Epithelial cell of prostate (primary cell): ENCODE results near the gene MMAB.
"Not testable (repeated sequence)": the region's sequence is repeated elsewhere in the genome, so short reads cannot be mapped to it uniquely, and the experiment has no call there.

Experiments
- DNase-seq: peaks from one replicate; pipeline ENCODE4 v3.0.0-alpha.2; 2011; ENCODE audit warnings: low read depth, low spot score
- H3K27ac ChIP-seq: fragments of 450-650 bp; 2 replicates; pipeline ENCODE4 v1.5.1; 2017; ENCODE audit warnings: mild to moderate bottlenecking

Gene MMAB

GRCh38 chr12:109604132-109604585 is 30.9 kb upstream of the MMAB start:
- no peak overlapping the region for H3K27ac ChIP-seq
- no peak for DNase-seq

- H3K27ac ChIP-seq, DNase-seq: not testable (repeated sequence)
These were observed 28.8 kb upstream of the MMAB start for GRCh38 chr12:109602132-109602531.

DNA sequence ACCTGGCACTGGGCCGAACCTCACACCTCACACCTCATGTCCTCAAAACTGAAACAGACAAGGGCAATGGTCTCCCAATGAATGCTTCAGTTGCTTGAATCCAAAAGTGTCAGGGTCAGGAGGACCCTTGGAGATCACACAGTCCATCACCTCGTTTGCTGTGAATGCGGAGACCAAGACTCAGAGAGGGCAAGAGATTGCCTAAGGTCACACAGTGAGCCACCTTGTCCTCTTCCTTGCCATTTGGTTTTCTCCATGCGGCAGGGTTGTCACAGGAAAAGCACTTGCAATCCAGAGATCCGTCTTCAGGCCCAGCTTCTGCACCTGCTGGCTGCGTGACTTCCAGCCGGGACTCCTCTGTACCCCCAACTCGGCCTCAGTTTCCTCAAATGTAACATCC is 28.3 kb upstream of the MMAB start:
- no peak for DNase-seq
- no peak overlapping the region for H3K27ac ChIP-seq

GRCh38 chr12:109600995-109601394 is 27.7 kb upstream of the MMAB start:
- no peak for DNase-seq
- H3K27ac ChIP-seq: no peak overlapping the region

DNA sequence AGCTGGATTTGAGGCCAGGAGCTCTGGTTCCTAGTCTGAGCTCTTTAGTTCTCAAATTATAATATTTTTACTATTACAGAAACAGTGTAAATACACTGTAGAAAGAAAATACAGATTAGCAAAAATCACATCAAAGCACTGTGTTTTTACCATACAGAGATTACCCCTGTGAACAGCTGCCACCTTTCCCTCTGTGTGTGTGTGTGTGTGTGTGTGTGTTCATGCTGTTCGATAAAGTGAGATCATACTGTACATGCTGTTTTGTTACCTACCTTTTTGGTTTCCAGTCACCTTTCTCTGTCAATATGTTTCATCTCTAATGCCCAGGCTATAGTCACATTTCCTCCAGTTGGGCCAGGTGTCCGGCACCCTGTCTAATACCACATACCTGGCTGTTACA is 27.2 kb upstream of the MMAB start:
- no peak overlapping the region for H3K27ac ChIP-seq
- DNase-seq: no peak

GRCh38 chr12:109599087-109599486 is 25.8 kb upstream of the MMAB start:
- no peak for DNase-seq
- H3K27ac ChIP-seq: no peak overlapping the region

- H3K27ac ChIP-seq: no peak overlapping the region
- DNase-seq: no peak
These were observed 25.1 kb upstream of the MMAB start for GRCh38 chr12:109598428-109598854.

- no peak for DNase-seq
- H3K27ac ChIP-seq: no peak overlapping the region
These were observed 24.6 kb upstream of the MMAB start for GRCh38 chr12:109597795-109598427.

DNA sequence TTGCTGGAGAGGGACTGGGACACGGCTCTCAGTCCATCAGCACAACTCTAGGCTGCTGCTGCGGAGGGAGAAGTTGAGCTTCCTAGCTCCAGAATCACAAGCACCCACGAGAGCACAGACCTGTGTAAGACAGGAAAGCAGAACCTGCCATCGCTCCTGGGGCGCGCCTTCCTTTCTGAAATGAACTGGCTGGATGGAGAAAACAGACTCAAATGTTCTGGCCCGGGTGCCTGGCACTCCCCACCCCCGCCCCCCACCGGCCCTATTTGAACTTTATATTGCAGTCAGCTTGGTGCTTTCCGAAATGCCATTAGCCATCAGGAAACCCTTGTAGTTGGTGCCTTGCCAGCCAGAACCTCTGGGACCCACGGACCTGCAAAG is 24.1 kb upstream of the MMAB start:
- no peak overlapping the region for H3K27ac ChIP-seq
- no peak for DNase-seq

- no peak for DNase-seq
- H3K27ac ChIP-seq: no peak overlapping the region
These were observed 23.3 kb upstream of the MMAB start for GRCh38 chr12:109596418-109597244.

- no peak for DNase-seq
- H3K27ac ChIP-seq: no peak overlapping the region
These were observed 22.1 kb upstream of the MMAB start for GRCh38 chr12:109595321-109595902.

DNA sequence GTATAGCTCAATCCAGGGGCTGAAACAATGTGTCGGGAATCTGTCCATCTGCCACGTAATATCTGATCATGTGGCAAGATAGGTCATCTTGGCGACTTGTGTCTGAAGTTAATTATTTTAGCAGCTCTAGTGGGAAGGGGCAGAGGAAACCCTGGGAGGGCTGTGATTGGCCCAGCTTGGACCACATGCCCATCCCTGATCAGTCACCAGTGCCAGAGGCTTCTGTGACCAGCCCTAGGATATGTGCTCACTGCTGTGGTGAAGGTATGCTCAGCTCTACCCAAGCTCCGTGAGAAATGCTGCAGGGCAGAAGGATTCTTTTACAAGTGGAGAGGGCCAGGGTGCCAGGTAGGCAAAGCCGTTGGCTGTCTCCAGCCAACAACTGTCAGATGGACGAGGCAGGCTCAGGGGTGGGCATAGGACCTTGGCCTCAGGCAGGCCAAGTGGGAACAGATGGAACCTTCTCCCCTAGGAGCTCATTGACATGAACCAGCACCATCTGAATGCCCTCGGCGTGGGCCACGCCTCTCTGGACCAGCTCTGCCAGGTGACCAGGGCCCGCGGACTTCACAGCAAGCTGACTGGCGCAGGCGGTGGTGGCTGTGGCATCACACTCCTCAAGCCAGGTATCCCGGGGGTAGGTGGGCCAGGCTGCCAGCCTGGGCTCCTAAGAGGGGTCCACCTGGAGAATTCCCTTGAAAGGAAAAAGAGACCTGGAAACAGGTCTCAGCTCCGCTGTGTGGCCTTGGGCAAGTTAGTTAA is 21.4 kb upstream of the MMAB start:
- no peak overlapping the region for H3K27ac ChIP-seq
- no peak for DNase-seq

DNA sequence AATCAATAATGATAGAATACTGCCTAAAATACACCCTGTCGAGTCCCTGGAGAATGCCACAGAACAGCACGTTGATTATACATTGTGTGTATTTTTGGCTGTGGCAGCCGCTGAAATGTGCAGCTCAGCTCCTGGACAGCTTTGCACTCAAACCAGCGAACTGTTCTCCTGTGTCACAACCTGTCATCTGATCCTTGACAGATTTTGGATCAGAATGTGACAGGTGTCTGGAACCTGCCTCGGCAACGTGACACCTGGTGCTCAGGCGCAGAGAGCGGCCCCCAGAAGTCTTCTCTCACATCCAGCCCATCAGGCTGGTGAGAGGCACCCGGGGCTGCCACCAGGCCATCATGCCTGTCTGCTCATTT is 19.6 kb upstream of the MMAB start:
- no peak overlapping the region for H3K27ac ChIP-seq
- DNase-seq: no peak

DNA sequence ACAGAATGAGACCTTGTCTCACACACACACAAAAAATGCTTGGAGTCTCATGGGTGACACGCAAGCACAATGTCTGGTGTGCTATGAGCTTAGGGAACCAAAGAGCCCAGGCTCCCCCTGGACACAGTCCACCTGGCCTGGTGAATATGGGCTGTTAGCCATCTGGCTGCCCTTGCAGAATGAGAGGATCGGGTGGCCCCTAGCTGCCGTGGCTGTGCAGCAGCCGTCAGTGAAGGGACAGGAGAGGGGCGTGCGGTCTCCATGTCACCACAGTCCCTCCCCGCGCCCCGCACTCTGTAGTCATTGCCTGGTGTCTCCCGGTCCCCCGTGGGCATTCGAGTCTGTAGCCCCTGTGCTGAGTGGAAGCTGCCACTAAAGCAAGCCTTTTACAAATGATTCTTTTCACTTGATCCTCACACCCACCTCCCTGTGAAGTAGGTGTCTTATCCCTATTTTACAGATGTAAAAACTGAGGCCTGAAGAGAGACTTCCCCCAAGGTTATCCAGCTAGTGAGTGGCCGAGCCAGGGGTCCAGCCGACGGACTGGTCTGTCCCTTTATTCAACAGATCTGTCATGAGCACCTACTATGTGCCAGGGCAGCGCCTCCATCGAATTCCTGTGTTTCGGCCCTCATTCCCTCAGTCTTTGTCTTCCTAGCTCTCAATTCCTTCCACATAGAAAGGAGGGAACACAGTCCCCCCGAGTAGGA is 19.0 kb upstream of the MMAB start:
- no peak overlapping the region for H3K27ac ChIP-seq
- DNase-seq: no peak

DNA sequence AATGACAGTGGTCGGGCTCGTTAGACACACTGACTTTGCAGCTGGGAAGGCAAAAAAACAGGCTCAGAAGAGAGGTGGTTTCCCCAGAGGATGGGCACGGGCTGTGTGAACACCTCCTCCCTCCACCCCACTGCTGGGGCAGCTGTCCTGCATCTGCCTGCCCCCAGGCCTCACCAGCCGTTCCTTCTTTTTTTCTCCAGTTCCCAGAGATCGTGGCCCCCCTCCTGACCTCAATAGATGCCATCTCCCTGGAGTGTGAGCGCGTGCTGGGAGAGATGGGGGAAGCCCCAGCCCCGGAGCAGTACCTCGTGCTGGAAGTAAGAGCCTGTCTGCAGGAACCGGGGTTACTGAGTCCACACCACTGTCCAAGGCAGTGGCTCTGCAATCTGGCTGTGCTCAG is 17.7 kb upstream of the MMAB start:
- no peak overlapping the region for H3K27ac ChIP-seq
- no peak for DNase-seq

GRCh38 chr12:109590566-109590965 is 17.3 kb upstream of the MMAB start:
- H3K27ac ChIP-seq: no peak overlapping the region
- no peak for DNase-seq

DNA sequence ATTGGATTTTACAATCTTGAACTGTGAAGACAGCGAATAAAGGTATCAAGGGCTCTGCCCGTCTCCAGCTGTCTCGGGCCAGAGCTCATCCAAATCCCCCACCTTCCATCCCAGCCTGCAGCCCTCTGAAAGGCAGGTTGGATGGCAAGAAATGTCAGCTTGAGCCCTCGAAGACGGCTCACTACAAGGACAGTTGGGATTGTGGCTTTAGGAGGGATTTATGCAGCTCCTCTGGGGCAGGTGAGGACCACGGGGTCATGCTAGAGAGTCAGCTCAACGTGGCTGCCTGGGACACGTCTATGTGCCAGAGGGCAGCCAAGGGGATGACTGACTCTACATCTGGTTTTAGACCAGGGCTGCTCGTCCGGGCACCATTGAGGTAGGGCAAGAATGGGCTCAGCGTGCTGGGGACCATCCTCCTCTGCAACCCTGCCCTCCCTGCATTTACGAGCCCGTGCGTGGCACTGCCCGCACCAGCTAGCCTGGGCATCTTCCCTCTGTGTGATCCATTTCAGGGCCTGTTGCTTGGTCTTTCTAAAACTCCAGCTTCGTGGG is 16.5 kb upstream of the MMAB start:
- no peak for DNase-seq
- no peak overlapping the region for H3K27ac ChIP-seq

DNA sequence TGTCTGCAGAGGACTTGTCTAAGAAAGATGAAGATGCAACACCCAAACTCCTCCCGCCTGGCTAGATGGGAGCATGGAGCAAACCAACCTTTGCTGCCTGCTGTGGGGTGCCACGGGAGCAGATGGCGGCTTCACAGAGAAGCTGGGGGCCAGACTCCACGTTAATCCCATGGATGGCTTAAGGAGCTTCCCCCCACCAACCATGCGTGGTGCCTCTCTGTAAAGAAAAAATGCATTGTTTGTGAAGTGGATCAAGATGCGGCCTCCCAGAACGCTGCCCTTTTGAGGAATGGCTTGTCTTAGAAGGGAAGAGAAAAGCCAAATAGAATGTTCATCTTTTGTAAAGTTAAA is 15.9 kb upstream of the MMAB start:
- no peak for DNase-seq
- no peak overlapping the region for H3K27ac ChIP-seq

DNA sequence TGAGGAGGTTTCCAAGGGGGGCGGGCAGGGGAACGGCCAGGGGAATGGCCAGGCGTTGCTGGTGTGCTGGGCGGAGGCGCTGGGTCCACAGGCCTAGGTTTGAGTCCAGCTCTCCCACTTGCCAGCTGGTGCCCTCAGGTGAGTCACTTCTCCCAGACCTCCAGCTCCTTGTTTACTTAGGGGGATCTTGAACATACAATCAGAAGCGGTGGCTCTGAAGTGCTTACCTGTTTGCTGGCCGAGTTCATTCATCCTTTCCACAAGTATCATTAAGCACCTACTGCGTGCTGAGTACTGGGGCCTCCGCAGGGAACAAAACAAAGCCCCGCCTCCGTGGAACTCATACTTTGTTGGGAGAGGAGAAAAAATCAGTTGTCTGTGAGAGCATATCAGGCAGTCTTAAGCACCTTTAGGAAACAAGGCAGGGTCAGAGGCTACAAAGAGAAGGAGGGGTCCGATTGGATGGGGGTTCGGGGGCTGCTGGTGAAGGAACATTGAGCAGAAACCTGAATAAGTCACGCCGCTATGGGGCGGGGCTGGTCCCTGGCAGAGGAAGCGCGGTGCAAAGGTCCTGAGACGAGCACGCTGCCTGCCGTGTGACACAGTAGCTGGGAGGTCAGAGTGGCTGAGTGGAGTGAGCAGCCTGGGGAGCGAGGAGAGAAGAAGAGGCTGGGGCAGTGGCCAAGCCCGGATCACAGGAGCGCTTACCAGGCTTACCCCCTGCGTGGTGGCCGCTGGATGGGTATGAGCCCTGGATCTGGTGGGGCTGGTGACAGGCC is 15.3 kb upstream of the MMAB start:
- no peak for DNase-seq
- no peak overlapping the region for H3K27ac ChIP-seq
